GM21515 (cell line): ENCODE results near the gene ADD1.
"Not testable (repeated sequence)": the region's sequence is repeated elsewhere in the genome, so short reads cannot be mapped to it uniquely, and the experiment has no call there.

Experiments
- ATAC-seq: cut with Tn5 transposase; IDR thresholded peaks from one replicate; pipeline ENCODE4 v1.9.1; 2021; ENCODE audit not compliant: unreplicated experiment

The ADD1 gene

GRCh38 chr4:2915789-2916188 lies 72.1 kb downstream of the ADD1 start:
- no peak for ATAC-seq

GRCh38 chr4:2916696-2917095 lies 73.1 kb downstream of the ADD1 start:
- not testable (repeated sequence) for ATAC-seq

GRCh38 chr4:2918300-2918699 lies 74.7 kb downstream of the ADD1 start:
- ATAC-seq: not testable (repeated sequence)

- not testable (repeated sequence) for ATAC-seq
These were observed 75.1 kb downstream of the ADD1 start for GRCh38 chr4:2918714-2919113.

- not testable (repeated sequence) for ATAC-seq
These were observed 78.9 kb downstream of the ADD1 start for GRCh38 chr4:2922453-2923101.

- ATAC-seq: no peak
These were observed 79.5 kb downstream of the ADD1 start for GRCh38 chr4:2923141-2923551.

GRCh38 chr4:2923668-2924173 lies 80.1 kb downstream of the ADD1 start:
- no peak for ATAC-seq

GRCh38 chr4:2924286-2924685 lies 80.6 kb downstream of the ADD1 start:
- ATAC-seq: no peak

- no peak for ATAC-seq
These were observed 81.2 kb downstream of the ADD1 start for GRCh38 chr4:2924765-2925301.

- no peak for ATAC-seq
These were observed 81.9 kb downstream of the ADD1 start for GRCh38 chr4:2925496-2925895.

GRCh38 chr4:2925931-2926860 lies 82.6 kb downstream of the ADD1 start:
- ATAC-seq: no peak

- ATAC-seq: no peak
These were observed 83.5 kb downstream of the ADD1 start for GRCh38 chr4:2927016-2927695.

- no peak for ATAC-seq
These were observed 84.0 kb downstream of the ADD1 start for GRCh38 chr4:2927696-2928075.

GRCh38 chr4:2928242-2929176 lies 84.9 kb downstream of the ADD1 start:
- ATAC-seq: no peak

GRCh38 chr4:2929469-2929868 lies 85.8 kb downstream of the ADD1 start:
- ATAC-seq: no peak

GRCh38 chr4:2930135-2930757 lies 86.6 kb downstream of the ADD1 start:
- ATAC-seq: no peak

- no peak for ATAC-seq
These were observed 87.3 kb downstream of the ADD1 start for GRCh38 chr4:2930758-2931511.

GRCh38 chr4:2931512-2932301 lies 88.1 kb downstream of the ADD1 start:
- ATAC-seq: peak; percentile 32
